ENCODE data around the gene KRTAP10-11.

- no peak for TF ChIP-seq POLR2A (IDR thresholded peaks at IDR 0.05)
- TF ChIP-seq, protein P1, sequence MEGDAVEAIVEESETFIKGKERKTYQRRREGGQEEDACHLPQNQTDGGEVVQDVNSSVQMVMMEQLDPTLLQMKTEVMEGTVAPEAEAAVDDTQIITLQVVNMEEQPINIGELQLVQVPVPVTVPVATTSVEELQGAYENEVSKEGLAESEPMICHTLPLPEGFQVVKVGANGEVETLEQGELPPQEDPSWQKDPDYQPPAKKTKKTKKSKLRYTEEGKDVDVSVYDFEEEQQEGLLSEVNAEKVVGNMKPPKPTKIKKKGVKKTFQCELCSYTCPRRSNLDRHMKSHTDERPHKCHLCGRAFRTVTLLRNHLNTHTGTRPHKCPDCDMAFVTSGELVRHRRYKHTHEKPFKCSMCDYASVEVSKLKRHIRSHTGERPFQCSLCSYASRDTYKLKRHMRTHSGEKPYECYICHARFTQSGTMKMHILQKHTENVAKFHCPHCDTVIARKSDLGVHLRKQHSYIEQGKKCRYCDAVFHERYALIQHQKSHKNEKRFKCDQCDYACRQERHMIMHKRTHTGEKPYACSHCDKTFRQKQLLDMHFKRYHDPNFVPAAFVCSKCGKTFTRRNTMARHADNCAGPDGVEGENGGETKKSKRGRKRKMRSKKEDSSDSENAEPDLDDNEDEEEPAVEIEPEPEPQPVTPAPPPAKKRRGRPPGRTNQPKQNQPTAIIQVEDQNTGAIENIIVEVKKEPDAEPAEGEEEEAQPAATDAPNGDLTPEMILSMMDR (IDR thresholded peaks at IDR 0.05), result no peak
- no peak for TF ChIP-seq EP300 (IDR thresholded peaks at IDR 0.05)
Observed at GRCh38 chr21:44609193-44609592, 37.0 kb upstream of the KRTAP10-11 start.

Data from tibial nerve (tissue), 4 donors.